OCI-LY3 (cell line): ENCODE data around the gene HDDC2.

Experiments
- H2AFZ ChIP-seq: fragments of 200-600, 300-600 bp; shearing (Covaris generic); 2 replicates; pipeline ENCODE4 v1.6.0; 2014; ENCODE audit warnings: antibody characterized with exemption, low read depth, low read length
- H3K27ac ChIP-seq: fragments of 200-600, 300-600 bp; sonication (generic); 2 replicates; pipeline ENCODE4 v1.5.1; 2014; ENCODE audit warnings: mild to moderate bottlenecking, low read length, moderate library complexity, mixed read lengths
- H3K27me3 ChIP-seq: fragments of 200-600, 300-600 bp; sonication (generic); 2 replicates; pipeline ENCODE4 v1.6.1; 2014; ENCODE audit warnings: low read depth, low read length, mixed read lengths
- H3K36me3 ChIP-seq: fragments of 200-600, 300-600 bp; sonication (generic); replicated peaks from 2 replicates; pipeline ENCODE3; 2014; ENCODE audit warnings: low read depth, low read length, mixed read lengths
- H3K4me1 ChIP-seq: fragments of 300-600, 200-600 bp; sonication (generic); 2 replicates; pipeline ENCODE4 v1.6.1; 2014; ENCODE audit warnings: low read length, mixed read lengths
- H3K4me2 ChIP-seq: fragments of 200-600, 300-600 bp; sonication (generic); 2 replicates; pipeline ENCODE4 v1.6.1; 2014; ENCODE audit warnings: low read length, mixed read lengths
- H3K4me3 ChIP-seq: fragments of 300-600, 200-600 bp; sonication (generic); 2 replicates; pipeline ENCODE4 v1.5.1; 2014; ENCODE audit warnings: antibody characterized with exemption, mild to moderate bottlenecking, low read length, moderate library complexity
- H3K79me2 ChIP-seq: fragments of 300-600, 200-600 bp; shearing (Covaris generic); 2 replicates; pipeline ENCODE4 v1.6.1; 2014; ENCODE audit warnings: mild to moderate bottlenecking, low read length, mixed read lengths
- H3K9ac ChIP-seq: fragments of 300-600, 200-600 bp; shearing (Covaris generic); 2 replicates; pipeline ENCODE4 v1.6.0; 2014; ENCODE audit warnings: mild to moderate bottlenecking, low read length, moderate library complexity
- H3K9me3 ChIP-seq: fragments of 200-600, 300-600 bp; shearing (Covaris generic); 2 replicates; pipeline ENCODE4 v1.6.1; 2014; ENCODE audit warnings: low read length, mixed read lengths; ENCODE audit not compliant: insufficient read depth
- H4K20me1 ChIP-seq: fragments of 200-600, 300-600 bp; sonication (generic); 2 replicates; pipeline ENCODE4 v1.6.1; 2016; ENCODE audit warnings: low read length, mixed read lengths; ENCODE audit not compliant: insufficient read depth
- EZH2phosphoT487 ChIP-seq: fragments of 200-600 bp; shearing (Covaris generic); IDR thresholded peaks from 2 replicates; pipeline ENCODE4 v1.6.1; 2018; ENCODE audit warnings: antibody characterized with exemption, mixed run types, low read depth
- TF ChIP-seq, protein P1 (sequence below): fragments of 200-600, 300-600 bp; sonication (generic); IDR thresholded peaks from 2 replicates; pipeline ENCODE4 v1.5.1; 2014; ENCODE audit warnings: antibody characterized with exemption, low read length, low read depth

Gene HDDC2

DNA sequence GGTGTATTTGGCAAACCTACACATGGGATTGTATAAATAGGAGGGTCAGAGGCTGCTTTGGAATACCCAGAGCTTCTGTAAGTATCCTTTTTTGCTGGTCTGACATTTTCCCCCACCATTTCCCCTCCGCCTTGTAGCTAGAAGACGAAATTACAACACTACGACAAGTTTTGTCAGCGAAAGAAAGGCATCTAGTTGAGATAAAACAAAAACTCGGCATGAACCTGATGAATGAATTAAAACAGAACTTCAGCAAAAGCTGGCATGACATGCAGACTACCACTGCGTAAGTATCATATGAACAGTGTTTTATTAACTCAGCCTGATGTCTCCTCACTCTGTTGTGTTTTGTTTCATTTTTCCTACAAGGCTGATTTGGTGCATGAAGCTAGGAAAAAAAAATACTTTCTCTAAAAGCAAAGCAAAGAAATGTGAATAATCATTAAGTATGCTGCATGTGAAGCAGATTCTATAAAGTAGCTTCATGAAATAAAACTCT, 72.7 kb downstream of the HDDC2 start:
- H3K4me3 ChIP-seq: no peak overlapping the region
- no peaks in the 10 kb centered on the region for H3K79me2 ChIP-seq
- H3K27ac ChIP-seq: no peak overlapping the region
- no peaks in the 10 kb centered on the region for H4K20me1 ChIP-seq
- H3K27me3 ChIP-seq: no peaks in the 10 kb centered on the region
- H3K36me3 ChIP-seq: no peaks in the 10 kb centered on the region
- H3K9ac ChIP-seq: no peak overlapping the region
- no peak overlapping the region for H3K4me2 ChIP-seq
- TF ChIP-seq, protein P1, sequence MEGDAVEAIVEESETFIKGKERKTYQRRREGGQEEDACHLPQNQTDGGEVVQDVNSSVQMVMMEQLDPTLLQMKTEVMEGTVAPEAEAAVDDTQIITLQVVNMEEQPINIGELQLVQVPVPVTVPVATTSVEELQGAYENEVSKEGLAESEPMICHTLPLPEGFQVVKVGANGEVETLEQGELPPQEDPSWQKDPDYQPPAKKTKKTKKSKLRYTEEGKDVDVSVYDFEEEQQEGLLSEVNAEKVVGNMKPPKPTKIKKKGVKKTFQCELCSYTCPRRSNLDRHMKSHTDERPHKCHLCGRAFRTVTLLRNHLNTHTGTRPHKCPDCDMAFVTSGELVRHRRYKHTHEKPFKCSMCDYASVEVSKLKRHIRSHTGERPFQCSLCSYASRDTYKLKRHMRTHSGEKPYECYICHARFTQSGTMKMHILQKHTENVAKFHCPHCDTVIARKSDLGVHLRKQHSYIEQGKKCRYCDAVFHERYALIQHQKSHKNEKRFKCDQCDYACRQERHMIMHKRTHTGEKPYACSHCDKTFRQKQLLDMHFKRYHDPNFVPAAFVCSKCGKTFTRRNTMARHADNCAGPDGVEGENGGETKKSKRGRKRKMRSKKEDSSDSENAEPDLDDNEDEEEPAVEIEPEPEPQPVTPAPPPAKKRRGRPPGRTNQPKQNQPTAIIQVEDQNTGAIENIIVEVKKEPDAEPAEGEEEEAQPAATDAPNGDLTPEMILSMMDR: no peak
- no peak for TF ChIP-seq EZH2phosphoT487
- no peaks in the 10 kb centered on the region for H3K9me3 ChIP-seq
- H2AFZ ChIP-seq: no peak overlapping the region
- H3K4me1 ChIP-seq: no peaks in the 10 kb centered on the region

DNA sequence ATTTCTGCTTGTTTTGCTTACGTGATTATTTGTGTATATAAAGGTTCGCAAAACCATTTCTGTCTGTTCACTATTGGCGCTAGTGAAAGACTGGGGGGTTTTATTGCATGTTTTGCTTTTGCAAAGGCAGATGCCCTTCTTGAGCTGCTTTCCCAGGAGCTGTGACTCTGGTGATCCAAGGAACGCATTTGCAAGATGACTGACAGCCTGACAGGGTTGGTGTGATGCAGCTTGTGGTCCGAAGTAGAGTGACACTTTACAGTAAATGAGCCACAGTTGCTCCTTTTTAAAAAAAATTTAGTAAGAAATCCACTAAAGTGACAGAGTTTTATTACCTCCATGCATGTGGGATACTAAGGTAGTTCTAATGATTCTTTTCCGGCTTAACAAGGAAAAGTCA, 74.5 kb downstream of the HDDC2 start:
- H3K9ac ChIP-seq: no peak overlapping the region
- H3K27me3 ChIP-seq: no peaks in the 10 kb centered on the region
- H2AFZ ChIP-seq: no peak overlapping the region
- no peak overlapping the region for H3K4me3 ChIP-seq
- H3K79me2 ChIP-seq: no peaks in the 10 kb centered on the region
- H3K4me1 ChIP-seq: no peaks in the 10 kb centered on the region
- no peak overlapping the region for H3K27ac ChIP-seq
- H3K36me3 ChIP-seq: no peaks in the 10 kb centered on the region
- TF ChIP-seq EZH2phosphoT487: no peak
- TF ChIP-seq, protein P1: no peak
- H3K9me3 ChIP-seq: no peaks in the 10 kb centered on the region
- no peaks in the 10 kb centered on the region for H4K20me1 ChIP-seq
- no peak overlapping the region for H3K4me2 ChIP-seq
